UCSD-AML1 (cell line): ENCODE data around the gene CD99L2.

Experiments
- DNase-seq: peaks from one replicate; lab custom pipeline; 2025; ENCODE audit not compliant: unreplicated experiment; lab: John Stamatoyannopoulos, UW

Gene CD99L2, protein sequence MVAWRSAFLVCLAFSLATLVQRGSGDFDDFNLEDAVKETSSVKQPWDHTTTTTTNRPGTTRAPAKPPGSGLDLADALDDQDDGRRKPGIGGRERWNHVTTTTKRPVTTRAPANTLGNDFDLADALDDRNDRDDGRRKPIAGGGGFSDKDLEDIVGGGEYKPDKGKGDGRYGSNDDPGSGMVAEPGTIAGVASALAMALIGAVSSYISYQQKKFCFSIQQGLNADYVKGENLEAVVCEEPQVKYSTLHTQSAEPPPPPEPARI

DNA sequence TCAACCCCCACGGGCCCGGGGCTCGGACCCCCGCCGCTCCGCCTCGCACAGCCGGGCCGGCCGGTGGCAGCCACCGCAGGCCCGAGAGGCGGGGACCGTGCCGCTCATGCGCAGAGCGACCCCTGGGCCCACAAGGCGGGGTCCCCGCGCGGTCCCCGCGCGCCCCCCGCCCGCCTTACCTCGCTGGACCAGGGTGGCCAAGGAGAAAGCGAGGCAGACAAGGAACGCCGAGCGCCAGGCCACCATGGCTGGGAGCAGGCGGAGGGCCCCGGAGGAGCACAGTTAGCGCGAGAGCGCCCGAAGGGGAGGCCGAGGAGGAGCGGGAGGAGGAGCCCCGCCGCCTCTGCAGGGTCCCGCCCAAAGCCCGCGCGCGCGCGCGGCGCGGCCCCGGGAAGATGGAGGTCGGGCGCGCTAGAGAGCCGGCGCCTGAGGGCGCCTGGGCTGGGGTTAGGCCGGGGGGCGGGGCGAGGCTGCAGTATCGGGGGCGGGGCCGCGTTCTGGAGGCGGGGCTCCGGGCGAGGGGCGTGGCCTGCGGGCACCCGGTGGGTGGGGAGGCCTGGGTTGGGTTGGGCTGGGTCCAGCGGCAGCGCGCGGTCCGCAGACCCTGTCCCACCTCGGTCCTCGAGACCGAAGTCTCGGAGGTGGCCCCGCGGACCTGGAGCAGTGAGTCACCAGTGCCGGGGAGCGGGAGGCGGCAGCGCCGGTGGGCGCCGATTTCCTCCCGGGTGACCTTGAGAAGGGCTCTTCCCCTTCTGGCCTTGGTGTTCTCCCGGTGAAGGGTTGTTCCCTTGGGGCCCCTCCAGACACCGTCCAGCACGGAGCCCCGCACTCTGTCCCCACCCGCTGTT is at the start of gene CD99L2:
Gene CD99L2 (minus strand): TSS at position 326 of the 848 bp plus-strand sequence. CDS start 80 bp downstream, at position 246.
- DNase-seq, result peak; percentile 89

DNA sequence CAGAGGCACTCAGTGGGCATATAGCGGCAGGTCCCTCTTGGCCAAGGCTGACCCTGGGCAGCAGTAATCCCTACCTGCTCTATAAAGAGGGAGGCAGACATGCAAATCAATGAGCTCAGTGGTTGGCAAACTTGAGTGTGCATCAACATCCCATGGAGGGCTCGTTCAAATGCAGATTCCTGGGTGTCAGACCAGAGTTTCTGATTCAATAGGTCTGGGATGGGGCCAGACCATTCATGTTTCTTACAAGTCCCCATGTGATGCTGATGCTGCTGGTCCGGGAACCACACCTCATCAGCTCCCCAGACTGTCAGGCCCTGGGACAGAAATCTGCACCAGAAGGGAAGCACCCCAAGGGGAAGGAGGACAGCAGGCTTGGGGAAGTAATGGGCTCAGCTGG is 45.8 kb upstream of the CD99L2 start:
- DNase-seq, result no peak

DNA sequence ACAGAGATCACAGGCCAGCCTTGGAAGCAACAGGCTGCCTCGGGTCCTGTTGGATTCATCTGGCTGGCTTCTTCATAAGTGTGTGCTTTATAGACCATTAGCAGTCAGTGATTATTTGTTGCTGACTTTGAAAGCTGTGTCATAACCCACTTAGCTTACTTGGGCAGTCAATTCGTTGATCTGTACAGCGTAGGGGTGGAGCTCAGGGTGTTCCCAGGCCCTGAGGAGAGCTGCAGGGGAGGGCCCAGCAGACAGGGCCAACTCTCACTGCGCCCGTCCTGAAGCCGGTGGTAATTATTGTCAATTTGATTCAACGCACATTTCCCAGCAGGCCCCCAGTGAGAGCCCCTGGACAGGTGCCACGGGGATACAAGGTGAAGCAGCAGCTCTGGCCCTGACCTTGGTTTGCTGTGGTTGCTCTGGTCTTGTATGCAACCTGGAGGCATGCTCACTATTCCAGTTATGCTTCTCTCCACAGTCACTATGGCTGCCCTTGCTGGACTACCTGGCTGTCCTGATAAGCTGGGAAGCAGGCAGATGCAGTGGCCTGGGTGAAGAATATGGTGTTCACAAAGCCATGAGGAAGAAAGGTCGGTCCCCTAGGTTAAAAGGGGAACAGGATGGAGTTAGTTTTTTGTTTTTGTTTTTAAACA is 44.6 kb upstream of the CD99L2 start:
- no peak for DNase-seq

DNA sequence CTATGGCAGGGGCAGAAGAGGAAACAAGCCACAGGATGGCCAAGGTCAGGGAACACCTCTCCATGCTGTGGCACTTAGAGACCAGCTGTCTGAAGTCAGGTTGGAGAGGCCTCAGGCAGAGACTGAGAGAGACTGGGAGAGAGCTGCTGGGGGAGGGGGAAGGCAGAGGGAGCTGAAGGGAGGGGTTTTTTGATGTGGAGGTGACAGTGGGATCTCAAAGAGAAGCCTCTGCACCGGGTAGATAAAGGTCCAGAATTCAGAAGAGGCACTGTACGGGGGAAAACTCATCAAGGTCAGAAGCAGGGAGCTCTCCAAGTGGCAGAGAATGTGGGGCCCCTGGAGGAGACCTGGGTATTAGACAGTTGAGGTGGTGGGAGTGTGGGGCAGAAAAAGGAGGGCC is 43.1 kb upstream of the CD99L2 start:
- no peak for DNase-seq

DNA sequence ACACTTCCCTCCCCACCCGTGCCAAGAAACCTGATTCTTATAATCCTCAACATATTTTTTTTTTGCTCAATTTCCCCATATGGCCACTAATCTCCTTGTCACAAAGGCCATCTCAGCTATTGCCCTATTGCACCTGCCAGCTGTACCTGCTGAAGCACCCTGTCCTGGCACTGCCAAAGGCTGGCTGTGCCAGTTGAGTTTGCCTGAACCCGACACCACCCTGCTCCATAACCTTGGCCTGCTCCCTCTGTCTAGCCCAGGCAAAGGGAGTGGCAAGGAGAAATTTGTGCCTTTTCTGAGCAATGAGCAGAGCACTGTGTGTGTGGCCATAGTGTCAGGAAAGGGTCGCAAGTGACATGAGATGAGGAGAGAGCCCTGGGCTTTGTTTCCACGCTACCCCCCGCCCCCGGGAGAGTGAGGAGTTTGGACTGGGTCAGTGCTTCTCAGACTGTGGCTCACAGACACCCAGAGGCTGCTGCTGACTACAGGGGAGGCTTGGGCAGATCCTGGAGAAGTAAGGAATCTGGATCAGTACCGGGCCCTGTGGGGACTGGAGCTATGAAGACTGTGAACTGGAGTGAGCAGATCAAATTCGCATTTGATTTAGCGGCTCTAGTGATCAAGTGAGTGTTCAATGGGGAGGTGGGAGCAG is 42.5 kb upstream of the CD99L2 start:
- DNase-seq, result no peak

DNA sequence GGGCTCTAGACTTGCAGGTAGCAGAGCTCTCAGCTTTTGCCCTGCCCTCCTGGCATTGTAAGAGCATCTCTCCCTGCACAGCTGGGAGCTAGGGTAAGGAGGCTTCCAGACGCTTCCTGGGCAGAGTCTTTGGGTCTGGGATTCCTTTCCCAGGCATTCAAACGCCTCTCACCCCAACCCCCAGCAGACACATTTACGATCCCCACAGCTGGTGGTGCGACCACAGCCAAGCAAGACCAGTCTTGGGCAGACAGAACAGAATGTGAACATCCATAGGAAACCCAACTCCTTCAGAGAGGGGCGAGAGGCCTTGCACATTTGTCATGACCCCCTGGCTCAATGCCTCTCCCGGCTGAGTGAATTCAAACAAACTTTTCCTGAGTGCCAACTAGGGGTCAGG is 38.1 kb upstream of the CD99L2 start:
- no peak for DNase-seq

DNA sequence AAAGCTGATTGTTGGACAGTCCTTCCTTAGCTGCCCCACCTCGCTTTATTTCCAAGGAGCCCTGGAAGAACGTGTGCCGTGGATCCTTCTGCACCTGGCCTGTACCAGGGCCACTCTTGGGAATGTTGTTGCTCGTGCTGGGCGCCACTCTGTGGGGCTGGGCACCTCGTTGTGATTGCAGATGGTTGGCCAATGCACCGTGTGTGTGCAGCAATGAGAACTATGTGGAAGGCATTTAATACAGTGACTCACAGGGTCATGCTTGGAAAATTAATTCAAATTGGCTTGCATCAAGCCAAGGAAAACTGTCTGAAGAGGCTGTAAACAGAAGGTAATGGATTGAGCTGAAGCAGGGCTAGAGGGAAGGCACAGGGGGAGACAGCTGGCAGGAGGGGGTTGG is 37.0 kb upstream of the CD99L2 start:
- DNase-seq, result no peak

DNA sequence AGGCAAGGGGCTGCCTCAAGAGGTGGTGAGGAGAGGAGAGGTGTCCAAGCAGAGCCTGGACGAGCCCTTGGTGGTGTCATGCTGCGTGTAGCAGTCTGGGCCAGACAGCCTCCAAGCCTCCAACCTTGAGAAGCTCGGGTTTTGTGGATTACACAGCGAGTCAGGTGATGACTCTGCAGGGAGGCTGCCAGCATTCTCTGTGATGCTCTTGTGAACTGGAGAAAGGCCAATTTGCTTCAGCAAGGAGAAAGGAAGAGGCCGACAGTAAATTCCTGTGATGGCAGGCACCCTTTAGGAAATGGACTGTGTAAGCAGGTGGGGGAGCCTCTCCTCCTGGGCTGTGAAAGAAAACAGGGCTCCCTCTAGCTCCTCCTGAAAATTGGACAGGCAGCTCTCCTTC is 36.0 kb upstream of the CD99L2 start:
- DNase-seq, result no peak

DNA sequence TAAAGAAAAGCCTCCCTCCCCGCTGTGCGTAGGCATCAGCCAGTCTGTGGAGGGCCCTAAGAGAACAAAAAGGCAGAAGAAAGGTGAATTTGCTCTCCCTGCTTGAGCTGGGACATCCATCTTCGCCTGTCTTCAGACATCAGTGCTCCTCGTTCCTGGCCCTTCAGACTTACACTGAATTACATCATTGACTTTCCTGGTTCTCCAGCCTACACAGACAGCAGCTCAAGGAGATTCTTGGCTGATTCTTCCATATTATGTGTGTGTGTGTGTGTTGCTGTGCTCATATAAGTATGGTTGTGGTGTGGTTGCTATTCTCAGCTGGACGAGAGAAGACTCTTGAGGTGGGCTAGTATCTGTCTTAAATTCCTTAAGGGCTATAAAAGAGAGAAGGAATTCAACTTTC is 35.5 kb upstream of the CD99L2 start:
- no peak for DNase-seq

DNA sequence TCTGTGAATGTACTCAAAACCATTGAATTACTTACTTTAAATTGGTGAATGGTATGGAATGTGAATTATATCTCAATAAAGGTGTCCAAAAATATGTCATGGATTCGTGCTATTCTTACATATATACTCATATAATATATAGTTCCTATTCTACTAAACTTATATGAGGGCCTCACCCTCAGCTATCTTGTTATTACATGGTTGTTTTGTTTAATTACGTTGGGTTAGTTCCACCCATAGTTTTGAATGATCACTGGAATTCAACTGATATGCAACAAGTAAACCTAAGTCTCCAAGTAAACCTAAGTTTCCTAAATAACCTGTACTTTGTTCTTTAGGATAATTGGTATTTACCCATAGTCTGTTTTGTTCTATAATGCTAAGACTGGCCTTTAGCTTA is 30.6 kb upstream of the CD99L2 start:
- DNase-seq, result no peak

DNA sequence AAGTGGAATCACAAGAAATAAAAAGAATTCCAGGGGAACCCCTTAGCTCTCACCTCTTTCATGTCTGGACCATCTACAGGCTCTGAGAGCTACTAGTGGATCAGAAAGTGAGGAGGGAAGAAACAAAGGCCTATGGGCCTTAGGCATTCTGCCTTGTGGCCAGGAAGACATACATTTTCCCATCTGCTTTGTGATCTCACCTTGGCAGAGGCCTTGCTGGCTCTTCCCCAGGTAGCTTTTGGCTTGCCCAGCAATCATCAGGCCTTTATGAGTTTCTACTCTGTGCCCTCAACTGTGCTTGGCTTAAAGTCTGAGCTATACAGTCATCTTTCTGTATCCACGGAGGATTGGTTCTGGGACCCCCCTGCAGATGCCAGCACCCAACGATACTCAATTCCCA is 28.3 kb upstream of the CD99L2 start:
- no peak for DNase-seq

DNA sequence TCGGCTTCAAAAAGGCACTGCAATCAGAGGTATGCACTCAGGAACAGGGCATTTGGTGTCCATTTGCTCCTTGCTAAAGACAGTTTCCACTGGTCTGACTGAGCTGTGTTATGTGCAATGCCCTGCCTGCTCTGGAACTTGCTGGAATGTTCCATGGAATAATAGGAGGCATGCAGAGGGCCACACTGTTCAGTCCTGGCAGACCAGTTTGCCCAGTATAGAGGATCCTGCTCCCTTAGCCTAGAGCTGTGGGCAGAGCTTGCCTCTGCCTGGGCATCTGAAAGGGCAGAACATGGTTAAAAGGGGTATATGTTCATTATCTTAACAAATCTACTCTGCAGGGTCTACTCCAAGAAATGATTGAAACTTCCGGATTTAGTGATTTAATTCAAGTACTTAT is 27.8 kb upstream of the CD99L2 start:
- DNase-seq, result no peak

DNA sequence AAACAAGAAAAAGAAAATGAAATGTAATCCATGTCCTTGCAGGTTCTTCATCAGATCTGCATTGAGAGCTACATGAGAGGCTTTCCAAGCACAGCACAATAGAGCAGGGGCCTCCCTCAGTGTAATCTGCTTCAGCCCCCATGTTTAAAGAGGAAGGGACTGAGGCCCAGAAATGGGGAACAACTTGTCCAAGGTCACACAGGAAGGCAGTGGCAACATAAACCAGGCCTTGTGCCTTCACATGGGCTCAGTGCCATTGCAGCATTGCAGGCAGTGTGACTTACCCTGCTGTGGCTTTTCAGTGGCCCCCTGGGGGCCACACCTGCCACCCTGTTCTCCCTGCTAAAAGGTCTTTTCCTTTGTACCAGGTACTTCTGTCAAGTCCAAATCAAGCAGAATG is 20.9 kb upstream of the CD99L2 start:
- DNase-seq, result no peak

DNA sequence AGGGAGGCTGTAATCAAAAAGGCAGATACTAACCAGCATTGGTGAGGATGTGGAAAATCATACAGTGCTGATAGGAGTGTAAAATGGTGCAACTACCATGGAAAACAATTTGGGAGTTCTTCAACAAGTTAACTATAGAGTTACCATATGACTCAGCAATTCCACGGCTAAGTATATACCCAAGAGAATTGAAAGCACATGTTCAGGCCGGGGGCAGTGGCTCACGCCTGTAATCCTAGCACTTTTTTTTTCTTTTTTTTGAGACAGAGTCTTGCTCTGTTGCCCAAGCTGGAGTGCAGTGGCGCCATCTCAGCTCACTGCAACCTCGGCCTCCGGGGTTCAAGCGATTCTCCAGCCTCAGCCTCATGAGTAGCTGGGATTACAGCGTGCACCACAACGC is 15.0 kb upstream of the CD99L2 start:
- no peak for DNase-seq

DNA sequence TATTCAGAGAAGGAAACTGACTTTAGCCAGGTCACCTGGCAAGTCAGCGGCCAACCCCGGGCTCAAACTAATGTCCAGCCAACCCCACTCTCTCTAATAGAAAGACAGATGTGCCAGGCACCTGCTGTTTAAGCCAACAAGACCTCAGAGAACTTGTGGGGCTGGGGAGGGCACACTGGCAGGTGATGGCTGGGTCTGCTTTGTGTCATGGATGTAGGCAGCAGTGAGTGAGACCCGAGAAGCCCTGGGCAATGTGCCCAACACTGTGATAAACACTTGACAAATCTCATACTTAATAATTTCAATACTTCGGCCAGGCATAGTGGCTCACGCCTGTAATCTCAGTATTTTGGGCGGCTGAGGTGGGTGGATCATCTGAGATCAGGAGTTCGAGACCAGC is 9.0 kb upstream of the CD99L2 start:
- no peak for DNase-seq

DNA sequence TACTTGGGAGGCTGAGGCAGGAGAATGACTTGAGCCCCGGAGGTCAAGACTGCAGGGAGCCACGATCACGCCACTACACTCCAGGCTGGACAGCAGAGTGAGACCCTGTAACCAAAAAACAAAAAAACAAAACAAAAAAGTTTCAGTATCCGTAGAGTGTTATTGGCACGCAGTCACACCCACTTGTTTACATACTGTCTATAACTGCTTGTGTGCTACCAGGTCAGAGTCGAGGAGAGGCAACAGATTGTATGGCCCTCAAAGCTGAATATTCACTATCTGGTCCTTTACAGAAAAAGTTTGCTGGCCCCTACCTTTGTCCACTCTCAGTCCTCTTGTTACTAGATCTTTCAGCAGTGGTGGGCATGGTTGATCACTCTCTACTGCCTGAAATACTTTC is 8.2 kb upstream of the CD99L2 start:
- DNase-seq, result no peak

DNA sequence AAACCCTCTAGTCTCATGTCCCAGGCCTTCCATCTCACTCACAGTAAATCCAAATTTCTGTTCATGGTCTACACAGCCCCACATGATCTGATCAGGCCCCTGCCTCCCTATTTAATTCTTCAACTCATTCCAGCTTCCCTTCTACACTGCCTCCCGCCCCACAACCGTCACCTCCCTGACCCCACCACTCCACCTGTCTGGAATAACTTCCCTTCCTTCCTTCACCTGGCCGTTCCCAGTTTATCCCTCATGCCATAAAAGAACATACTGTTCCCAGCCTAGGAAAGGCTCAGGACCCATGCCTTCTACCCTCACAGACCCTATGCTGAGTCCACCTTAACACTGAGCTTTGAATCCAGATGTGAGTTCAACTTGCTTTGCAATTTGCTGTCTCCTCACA is 6.8 kb upstream of the CD99L2 start:
- no peak for DNase-seq

DNA sequence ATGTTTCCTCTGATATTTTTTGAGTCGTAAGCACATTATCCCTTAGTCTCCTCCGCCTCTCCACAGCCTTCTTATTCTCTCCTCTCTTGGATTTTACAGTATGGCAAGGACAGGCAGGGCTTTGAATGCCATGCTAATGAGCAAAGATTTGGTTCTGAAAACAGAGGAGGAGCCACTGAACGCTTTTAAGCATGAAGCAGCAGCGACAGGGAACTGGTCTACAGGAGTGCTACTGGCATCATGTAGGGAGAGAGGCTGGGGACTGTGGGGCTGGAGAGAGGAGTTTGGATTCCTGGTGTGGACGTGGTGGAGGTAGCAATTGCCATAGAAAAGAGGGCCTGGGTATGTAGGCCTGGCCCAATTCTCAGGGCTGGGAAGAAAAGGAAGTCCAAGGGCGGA is 4.6 kb upstream of the CD99L2 start:
- DNase-seq, result no peak

DNA sequence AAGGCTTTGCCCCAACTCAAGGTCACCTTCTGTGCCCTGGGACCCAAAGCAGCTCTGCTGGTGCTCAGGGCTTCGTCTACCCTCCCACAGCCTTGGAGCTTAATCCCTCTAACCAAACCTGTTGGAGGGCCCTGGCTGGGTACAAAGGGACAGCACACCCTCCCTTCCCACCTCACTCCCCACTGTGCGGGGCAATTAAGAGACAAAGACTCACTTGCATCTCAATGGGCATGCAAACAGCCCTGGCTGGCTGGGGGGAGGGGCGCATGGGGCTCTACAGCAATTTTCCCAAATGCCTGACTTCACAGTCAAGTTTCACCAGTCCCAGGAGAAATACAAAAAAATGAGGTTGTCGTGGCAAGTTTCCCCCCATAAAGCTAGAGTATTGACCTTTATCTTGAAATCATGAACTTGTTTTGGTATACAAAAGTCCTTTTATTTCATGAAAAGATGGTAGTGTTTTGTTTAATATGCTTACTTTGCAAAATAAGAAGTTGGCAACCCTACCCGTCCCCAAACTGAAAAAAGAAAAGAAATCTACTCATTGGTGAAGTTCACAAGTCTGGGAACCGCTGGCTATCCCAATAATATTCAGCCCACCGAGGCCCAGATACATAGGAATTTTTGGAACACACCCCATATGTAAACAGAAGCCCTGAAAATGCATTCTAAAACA is 4.1 kb upstream of the CD99L2 start:
- no peak for DNase-seq

DNA sequence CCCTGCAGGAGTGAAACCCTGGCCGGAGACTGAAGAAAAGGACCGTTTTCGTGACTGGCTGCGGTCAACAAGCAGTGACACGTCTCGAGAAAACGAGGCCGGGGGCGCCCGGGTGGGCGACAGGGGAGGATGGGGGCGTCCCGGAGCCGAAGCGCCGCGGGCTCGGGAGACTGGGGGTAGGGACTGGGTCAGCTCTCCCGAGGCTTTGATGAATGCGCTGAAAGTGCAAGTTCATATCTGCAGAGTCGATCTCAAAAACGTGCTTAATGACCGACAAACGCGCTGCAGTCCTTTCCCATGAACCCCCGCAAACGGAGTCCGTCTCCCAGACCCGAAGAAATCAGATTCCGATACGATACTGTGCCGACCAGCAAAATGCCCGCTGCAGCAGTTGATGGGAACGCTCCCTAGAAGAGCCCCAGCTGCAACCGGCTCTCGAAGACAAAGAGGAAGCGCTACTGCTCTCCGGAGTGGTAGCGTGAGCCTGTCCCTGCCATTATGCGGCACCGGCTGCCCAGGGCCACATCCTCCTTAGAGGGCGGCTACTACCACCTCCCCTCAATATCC is 806 bp upstream of the CD99L2 start:
- peak; percentile 49 for DNase-seq
